ENCODE data around the gene PCYT1A. TPM values are rescaled to one million over a fixed set of nuclear protein-coding genes. Genes with fewer than 3 reads are reported as not detected.

PCYT1A gene
- total and polyA plus RNA-seq, 10 of the 15 experiments (the other 5 are each of a cell fraction or from before 2014, with no cell fraction given) = 10.8 to 64.3 (median 48.6) TPM

DNA sequence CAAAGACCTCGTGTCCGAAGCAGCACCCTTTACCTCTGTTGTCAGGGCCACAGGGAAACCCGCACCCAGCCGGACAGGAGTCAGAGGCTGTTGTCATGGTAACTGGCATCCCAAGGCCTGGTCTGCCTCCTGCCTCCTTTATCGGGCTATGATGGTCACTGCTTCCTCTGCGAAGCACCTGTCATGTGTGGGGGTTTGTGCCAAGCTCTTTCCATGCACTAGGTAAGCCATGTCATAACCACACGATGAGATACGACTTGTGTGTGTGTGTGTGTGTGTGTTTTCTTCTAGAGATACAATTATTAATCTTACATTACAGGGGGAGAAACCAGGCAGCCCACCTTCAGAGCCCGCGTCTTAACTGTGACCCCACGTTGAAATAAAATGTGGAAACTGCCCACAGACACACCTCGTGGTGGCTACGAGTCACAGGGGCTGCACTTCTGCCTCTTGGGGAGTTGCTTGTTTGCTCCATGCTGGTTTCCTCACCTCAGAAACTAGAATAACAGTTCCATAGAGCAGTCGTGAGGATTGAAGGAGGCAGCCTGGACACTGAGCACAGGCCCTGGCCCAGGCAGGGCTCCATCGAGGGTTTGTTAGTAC is 94.3 kb downstream of the PCYT1A start:
- ChIA-PET RAD21 (ENCODE audit: unreplicated experiment) (interaction anchor here (0.5 to 6.5 kb wide), 15 partner anchors 9 to 297 kb away, joined by 3 to 113 read pairs (median 8); no protein-coding TSS in a partner anchor), SMC1A (ENCODE audit: uncharacterized antibody, unreplicated experiment) (interaction anchor here (0.5 to 9.7 kb wide), 10 partner anchors 12 to 320 kb away, joined by 3 to 151 read pairs (median 6); no protein-coding TSS in a partner anchor), CTCF (interaction anchor here (0.8 to 6.6 kb wide), 9 partner anchors 13 to 172 kb away, joined by 3 to 121 read pairs (median 6); no protein-coding TSS in a partner anchor), POLR2A (interaction anchor here (0.5 to 6.1 kb wide), 9 partner anchors 13 to 216 kb away, joined by 3 to 61 read pairs (median 5); no protein-coding TSS in a partner anchor)
- H3K4me2 ChIP-seq (ENCODE audit: control insufficient read depth, insufficient read depth) = peak overlapping the region; percentile 67
- FAIRE-seq (no peak), DNase-seq (ENCODE audit: low read depth, low spot score) (no peak), ATAC-seq (no peak)
- intact Hi-C loops (cut with micrococcal nuclease; ENCODE audit: unreplicated experiment) = loop anchor here (10.0 kb wide), 1 partner anchor 288 kb away; the partner anchor contains the start of gene TNK2
- H4K20me1 ChIP-seq (ENCODE audit: control insufficient read depth, insufficient read depth) = no peaks in the 10 kb centered on the region
- H3K4me1 ChIP-seq (ENCODE audit: control insufficient read depth, insufficient read depth, low read length) = peaks cover 44% of the 10 kb centered on the region
- peak overlapping the region; percentile 61; the same call in 1 of the 2 replicates for H2AFZ ChIP-seq (ENCODE audit: control insufficient read depth, low read depth, low read length)
- H3K27me3 ChIP-seq (replicated peaks in 1 of 2; ENCODE audit: control insufficient read depth in 2 of 2, insufficient read depth in 2 of 2, low read length in 1 of 2) = no peaks in the 10 kb centered on the region
- peak overlapping the region; percentile 66 for H3K9ac ChIP-seq (ENCODE audit: control insufficient read depth, insufficient read depth, low read length)
- TF ChIP-seq, protein P1, sequence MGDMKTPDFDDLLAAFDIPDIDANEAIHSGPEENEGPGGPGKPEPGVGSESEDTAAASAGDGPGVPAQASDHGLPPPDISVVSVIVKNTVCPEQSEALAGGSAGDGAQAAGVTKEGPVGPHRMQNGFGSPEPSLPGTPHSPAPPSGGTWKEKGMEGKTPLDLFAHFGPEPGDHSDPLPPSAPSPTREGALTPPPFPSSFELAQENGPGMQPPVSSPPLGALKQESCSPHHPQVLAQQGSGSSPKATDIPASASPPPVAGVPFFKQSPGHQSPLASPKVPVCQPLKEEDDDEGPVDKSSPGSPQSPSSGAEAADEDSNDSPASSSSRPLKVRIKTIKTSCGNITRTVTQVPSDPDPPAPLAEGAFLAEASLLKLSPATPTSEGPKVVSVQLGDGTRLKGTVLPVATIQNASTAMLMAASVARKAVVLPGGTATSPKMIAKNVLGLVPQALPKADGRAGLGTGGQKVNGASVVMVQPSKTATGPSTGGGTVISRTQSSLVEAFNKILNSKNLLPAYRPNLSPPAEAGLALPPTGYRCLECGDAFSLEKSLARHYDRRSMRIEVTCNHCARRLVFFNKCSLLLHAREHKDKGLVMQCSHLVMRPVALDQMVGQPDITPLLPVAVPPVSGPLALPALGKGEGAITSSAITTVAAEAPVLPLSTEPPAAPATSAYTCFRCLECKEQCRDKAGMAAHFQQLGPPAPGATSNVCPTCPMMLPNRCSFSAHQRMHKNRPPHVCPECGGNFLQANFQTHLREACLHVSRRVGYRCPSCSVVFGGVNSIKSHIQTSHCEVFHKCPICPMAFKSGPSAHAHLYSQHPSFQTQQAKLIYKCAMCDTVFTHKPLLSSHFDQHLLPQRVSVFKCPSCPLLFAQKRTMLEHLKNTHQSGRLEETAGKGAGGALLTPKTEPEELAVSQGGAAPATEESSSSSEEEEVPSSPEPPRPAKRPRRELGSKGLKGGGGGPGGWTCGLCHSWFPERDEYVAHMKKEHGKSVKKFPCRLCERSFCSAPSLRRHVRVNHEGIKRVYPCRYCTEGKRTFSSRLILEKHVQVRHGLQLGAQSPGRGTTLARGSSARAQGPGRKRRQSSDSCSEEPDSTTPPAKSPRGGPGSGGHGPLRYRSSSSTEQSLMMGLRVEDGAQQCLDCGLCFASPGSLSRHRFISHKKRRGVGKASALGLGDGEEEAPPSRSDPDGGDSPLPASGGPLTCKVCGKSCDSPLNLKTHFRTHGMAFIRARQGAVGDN (IDR thresholded peaks at IDR 0.05) = no peak
- TF ChIP-seq, protein P2, sequence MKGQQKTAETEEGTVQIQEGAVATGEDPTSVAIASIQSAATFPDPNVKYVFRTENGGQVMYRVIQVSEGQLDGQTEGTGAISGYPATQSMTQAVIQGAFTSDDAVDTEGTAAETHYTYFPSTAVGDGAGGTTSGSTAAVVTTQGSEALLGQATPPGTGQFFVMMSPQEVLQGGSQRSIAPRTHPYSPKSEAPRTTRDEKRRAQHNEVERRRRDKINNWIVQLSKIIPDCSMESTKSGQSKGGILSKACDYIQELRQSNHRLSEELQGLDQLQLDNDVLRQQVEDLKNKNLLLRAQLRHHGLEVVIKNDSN (IDR thresholded peaks at IDR 0.05; ENCODE audit: borderline replicate concordance, extremely low read length, insufficient read depth, low read depth, low read length) = no peak
- TF ChIP-seq IRF4 (IDR thresholded peaks at IDR 0.05; ENCODE audit: low read depth, low read length) = no peak
- TF ChIP-seq SIN3A (IDR thresholded peaks at IDR 0.05; ENCODE audit: low read depth, low read length) = 0 out of 2 replicates have a peak, but pooled peaks have one; percentile 12
- TF ChIP-seq TCF3 (IDR thresholded peaks at IDR 0.05; ENCODE audit: borderline replicate concordance, insufficient read depth, low read depth, low read length) = no peak
- TF ChIP-seq BMI1 (IDR thresholded peaks at IDR 0.05; ENCODE audit: borderline replicate concordance) = peak; percentile 95
- TF ChIP-seq BHLHE40 (IDR thresholded peaks at IDR 0.05; ENCODE audit: borderline replicate concordance in 1 of 2, low read depth in 2 of 2, low read length in 1 of 2) = no peak
- TF ChIP-seq ZNF217 (IDR thresholded peaks at IDR 0.05) = no peak
- H3K27ac ChIP-seq (ENCODE audit: control insufficient read depth, insufficient read depth) = peak overlapping the region; percentile 83
- H3K9me3 ChIP-seq (replicated peaks; ENCODE audit: control insufficient read depth, insufficient read depth, low read length) = no peaks in the 10 kb centered on the region
- in situ Hi-C loops (cut with MboI) = loop anchor here (5.0 kb wide), 1 partner anchor 116 kb away; no protein-coding TSS in a partner anchor
- WGBS (ENCODE audit: insufficient coverage, insufficient replicate concordance, low lambda C conversion rate, missing lambda C conversion rate) = 34% methylated on average over 15 of the region's 15 CpGs
- H3K36me3 ChIP-seq (ENCODE audit: control insufficient read depth in 2 of 2, insufficient read depth in 2 of 2, low read length in 1 of 2) = no peaks in the 10 kb centered on the region
- H3K79me2 ChIP-seq (ENCODE audit: control insufficient read depth, insufficient read depth, low read length) = no peaks in the 10 kb centered on the region
- no TSS peak for BruUV-seq (replicated peaks)
- H3K4me3 ChIP-seq = no peak overlapping the region

Data from GM12878 (cell line).